GM19023 (cell line): ENCODE measurements around the gene TAF3.

Source experiments
- ATAC-seq: cut with Tn5 transposase; IDR thresholded peaks from one replicate; pipeline ENCODE4 v1.9.1; 2021; ENCODE audit warnings: mild to moderate bottlenecking, moderate library complexity; ENCODE audit not compliant: unreplicated experiment

Gene TAF3

DNA sequence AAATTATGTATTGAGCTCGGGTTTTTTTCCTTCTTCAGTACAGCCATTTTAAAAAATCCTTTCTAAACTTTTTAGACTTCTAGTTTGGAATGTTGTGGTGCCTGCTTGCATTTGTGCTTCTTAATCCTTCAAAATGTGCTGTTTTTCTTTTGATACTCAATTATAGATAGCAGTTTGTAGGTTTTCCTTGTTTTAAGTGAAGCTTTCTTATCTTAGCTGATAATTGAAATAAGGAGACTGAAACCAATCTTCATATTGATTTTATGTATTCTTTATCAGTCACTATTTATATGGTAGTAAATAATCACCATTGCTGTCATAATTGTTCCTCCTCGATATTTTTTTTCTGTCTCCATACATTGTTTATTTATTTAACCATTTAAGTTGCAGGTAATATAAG is 56.6 kb downstream of the TAF3 start:
- no peak for ATAC-seq

DNA sequence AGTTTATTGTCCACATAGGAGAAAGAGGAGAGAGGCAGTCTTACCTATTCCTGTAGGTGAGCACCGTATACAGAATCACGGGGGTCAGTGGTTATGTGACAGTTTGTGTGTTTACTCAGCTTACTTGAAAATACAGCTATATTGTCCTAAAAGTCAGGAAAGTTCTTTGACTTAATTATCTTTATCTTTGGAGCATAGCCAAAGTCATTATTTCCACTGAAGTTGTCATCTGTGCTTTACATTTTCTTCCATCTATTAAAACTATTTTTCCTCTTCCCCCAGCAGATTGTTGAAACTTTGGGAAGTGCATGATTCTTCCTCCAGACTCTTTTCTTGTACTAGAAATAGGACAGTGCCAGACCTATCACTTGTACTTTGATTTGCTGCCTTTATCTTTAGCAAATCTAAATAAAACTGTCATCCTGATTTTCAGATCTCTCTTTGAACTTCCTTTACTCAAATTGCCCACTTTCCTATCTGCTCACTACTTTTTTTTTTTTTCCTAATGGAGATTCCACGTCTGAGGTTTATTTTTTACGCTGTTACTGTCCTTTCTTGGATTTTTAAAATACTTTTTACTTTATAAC is 58.3 kb downstream of the TAF3 start:
- no peak for ATAC-seq

GRCh38 chr10:7881119-7881518 is 62.8 kb downstream of the TAF3 start:
- ATAC-seq = no peak

- no peak for ATAC-seq
Measured at GRCh38 chr10:7886056-7886455, 67.8 kb downstream of the TAF3 start.

DNA sequence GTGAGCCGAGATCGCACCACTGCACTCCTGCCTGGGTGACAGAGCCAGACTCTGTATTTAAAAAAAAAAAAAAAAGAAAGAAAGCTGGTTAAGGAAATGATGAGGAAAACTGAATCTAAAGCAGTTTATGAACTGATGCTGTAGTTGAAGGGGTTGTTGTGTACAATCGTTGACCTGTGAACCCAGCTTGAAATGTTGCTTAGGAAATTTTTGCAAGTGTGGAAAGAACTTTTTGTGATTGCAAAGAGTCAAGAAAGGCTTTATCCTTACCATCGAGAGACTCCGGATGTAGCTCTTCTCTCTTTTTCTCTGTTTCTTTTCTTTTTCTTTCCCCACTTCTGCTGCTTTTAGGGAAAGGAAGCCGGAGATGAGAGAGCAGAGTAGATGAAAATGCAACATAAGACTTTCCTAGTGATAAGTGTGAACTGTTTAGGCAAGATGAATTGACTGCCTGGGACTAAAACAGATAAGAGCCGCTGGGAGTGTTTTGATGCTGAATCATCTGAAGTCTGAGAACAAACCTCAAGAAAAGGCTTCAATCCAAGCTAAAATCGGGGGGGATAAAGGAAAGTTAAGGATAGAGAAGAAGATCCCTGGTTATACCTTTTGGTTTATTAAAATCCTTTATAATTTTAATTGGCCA is 69.0 kb downstream of the TAF3 start:
- ATAC-seq = no peak

GRCh38 chr10:7889947-7890542 is 71.7 kb downstream of the TAF3 start:
- ATAC-seq = no peak

DNA sequence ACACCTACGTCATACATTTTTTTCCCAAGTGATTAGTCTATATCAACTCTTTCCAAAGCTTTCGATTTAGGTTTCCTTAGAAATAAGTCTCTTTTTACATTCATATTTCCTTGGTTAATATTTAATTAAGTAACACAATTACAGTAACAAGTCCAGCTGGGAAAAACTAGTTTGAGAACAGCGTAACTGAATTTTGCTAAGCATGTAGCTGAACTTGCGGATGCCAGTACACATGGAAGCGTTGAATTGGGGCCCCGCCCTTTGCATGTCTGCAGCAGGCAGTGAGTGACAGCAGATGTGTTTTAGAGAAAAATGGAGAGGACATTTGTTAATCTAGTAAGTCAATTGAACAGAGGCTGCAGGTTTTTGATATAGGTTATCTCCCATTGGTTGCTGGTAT is 72.5 kb downstream of the TAF3 start:
- ATAC-seq = no peak

GRCh38 chr10:7891634-7892033 is 73.3 kb downstream of the TAF3 start:
- ATAC-seq = no peak

GRCh38 chr10:7892146-7892545 is 73.8 kb downstream of the TAF3 start:
- ATAC-seq = no peak

DNA sequence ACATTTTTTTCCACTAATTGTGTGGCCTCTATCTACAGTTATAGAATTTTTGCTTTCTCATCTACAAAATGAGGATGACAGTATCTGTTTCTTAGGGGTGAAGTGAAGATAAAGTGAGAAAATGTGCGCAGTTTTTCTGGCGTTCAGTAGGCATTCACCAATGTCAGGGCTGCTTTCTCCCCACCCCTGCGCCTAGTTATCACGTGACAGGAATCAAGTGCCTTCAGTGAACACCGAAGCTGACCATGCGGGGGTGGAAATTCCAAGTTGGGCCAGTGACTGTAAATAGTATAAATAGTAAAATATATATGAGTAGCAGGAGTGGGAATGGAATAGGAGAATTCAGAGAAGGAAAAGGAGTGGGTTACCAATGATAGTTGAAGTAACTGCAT is 77.4 kb downstream of the TAF3 start:
- no peak for ATAC-seq

- ATAC-seq = no peak
Measured at GRCh38 chr10:7896297-7896696, 78.0 kb downstream of the TAF3 start.

DNA sequence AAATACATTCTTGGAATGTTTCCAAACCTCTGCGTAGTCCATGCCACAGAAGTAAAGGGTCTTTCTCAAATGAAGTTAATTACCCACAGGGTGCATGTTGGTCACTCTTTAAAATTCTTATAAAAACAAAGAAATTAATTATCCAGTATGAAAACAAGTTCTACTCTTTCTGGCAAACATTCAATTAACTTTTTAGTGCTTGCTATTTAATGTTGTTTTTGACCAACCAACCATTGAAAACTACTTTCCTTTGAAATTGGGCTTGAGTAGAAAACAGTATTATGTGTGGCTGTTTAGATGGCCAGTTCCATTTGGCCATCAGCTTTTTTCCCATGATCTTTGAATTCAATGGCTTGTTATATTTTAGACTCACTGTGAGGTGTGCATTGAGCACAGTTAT is 83.0 kb downstream of the TAF3 start:
- no peak for ATAC-seq

- ATAC-seq = no peak
Measured at GRCh38 chr10:7902413-7902812, 84.1 kb downstream of the TAF3 start.

DNA sequence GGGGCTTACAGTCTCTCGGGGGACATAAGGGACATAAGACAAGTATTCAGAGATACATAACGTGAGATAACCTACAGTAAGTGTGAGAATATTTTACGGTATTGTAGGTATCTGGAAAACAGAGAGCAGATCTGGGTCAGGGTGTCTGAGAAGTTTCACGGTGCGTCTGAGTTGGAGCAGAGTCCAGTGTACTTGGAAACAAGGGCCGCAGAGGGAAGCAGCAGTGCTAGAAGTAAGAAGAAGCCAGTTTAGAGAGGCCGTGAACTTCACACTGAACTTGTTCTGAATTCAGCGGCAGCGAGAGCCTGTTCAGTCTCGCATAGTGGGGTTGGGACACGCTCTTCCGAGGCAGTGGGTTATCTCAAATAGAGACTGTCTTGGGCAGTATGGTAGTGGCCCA is 85.5 kb downstream of the TAF3 start:
- no peak for ATAC-seq

DNA sequence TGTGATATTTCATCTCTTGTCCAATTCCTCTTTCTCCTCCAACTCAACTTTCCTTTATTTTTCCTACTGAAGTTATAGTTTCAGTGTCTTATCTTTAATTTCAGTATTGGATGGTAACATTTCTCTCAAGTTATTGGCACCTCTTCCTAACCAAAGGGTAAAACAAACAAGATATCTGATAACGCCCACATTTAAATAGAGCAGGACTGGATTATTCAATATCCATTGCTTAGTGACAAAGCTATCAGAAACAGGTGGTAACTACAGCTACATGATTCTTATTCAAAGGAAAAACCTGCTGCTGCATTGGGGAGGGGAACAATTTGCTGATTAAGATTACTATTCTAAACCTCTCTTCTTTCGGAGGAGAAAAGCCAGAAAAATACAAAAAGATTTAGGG is 87.8 kb downstream of the TAF3 start:
- no peak for ATAC-seq

DNA sequence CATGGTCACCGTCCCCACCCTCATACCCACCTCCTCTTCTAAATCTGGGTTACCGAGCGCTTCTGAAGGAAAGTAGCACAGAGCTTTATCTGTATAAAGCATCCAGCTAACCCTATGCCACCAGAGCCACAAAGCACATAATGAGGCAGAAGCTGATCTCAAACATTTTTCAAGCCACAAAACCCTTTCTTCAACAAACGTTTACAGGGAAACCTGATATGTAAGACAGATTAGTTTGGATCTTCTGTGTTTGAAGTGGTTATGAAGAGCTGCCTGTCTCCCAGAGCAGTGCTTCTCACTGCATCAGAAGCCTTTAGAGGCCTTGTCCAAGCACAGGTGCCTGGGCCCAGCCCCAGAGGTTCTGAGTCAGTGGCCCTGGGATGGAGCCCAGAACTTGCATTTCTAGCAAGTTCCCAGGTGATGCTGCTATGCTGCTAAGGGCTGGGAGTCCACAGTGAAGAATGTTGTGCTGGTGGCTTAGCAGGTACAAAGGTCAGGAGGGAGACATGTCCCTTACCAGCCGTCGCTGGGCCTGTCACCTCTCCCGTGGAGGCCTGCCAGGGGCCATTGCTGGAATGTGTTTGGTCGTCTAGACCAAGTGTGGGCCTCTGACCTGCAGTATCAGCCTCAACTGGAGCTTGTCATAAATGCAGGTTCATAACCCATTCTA is 90.4 kb downstream of the TAF3 start:
- no peak for ATAC-seq

DNA sequence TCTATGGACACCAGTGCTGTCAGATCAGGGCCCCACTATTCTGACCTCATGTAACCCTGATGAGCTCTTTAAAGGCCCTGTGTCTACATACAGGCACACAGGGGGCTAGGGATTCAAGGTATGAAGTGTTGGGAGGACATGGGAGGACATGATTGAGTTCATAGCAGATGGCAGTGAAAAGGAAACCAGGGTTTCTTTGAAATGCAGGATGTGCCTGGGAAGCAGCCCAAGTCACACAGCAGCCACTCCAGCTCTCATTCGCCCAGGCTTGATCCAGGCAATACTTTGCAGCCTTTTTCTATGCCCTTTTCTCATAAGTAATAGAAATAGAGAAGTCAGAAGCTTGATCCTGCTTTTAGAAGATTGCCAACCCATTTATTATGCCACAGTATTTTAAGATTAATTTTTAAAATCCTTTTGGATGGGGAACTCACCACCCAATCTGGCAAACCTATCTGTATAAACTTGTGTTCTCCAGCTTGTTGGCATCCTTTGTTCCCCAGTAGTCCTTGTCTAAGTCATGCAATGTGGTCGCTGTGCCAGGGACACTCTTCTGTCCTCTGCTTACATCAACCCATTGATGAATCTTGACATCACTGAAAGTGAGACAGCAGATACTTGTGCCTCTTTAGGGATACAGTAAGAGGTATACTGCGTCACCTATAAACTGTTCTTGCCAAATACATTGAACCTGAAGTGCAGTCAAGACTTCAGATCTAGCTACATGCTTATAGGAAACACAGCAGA is 95.0 kb downstream of the TAF3 start:
- ATAC-seq = no peak

- ATAC-seq = no peak
Measured at GRCh38 chr10:7915923-7916536, 97.7 kb downstream of the TAF3 start.

DNA sequence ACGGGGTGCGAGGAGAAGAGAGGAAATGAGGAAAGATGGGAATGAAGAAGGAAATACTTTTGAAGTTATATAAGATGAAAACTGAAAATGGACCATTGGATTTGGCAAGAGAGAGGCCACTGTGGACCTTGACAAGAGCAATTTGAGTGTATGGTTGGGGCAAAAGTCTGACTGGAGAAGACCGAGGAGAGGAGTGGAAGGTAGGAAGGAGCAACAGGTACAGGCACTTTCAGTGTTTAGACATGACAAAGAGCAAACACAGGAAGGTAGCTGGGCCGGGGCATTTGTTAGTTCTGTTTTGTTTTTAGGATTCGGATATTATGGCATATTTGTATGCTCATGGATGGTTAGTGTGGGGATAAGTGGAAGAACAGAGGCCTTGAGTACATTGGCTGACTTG is 99.4 kb downstream of the TAF3 start:
- no peak for ATAC-seq

- ATAC-seq = no peak
Measured at GRCh38 chr10:7922707-7923106, 104.4 kb downstream of the TAF3 start.

DNA sequence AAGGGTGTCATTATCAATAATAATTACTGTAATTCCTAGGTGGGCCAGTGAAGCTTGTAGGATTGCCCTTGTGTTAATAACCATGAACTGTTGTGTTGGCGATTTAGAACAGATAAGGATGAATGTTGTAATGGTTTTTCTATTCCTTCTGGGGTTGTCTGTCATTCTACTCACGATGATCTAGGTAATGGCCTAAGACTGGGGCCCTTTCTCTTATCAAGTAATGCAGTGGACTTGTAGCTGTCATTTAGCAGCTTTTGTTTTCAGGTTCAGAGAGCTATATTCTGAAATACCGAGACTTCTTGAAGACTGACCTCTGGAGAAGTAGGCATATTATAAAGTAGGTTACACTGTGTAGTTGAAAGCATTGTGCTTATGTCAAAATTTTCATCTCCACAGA is 110.2 kb downstream of the TAF3 start:
- ATAC-seq = no peak
